Measurements from ENCODE around the gene MZB1.
"Not testable (repeated sequence)": the region's sequence is repeated elsewhere in the genome, so short reads cannot be mapped to it uniquely, and the experiment has no call there.

Gene MZB1

DNA sequence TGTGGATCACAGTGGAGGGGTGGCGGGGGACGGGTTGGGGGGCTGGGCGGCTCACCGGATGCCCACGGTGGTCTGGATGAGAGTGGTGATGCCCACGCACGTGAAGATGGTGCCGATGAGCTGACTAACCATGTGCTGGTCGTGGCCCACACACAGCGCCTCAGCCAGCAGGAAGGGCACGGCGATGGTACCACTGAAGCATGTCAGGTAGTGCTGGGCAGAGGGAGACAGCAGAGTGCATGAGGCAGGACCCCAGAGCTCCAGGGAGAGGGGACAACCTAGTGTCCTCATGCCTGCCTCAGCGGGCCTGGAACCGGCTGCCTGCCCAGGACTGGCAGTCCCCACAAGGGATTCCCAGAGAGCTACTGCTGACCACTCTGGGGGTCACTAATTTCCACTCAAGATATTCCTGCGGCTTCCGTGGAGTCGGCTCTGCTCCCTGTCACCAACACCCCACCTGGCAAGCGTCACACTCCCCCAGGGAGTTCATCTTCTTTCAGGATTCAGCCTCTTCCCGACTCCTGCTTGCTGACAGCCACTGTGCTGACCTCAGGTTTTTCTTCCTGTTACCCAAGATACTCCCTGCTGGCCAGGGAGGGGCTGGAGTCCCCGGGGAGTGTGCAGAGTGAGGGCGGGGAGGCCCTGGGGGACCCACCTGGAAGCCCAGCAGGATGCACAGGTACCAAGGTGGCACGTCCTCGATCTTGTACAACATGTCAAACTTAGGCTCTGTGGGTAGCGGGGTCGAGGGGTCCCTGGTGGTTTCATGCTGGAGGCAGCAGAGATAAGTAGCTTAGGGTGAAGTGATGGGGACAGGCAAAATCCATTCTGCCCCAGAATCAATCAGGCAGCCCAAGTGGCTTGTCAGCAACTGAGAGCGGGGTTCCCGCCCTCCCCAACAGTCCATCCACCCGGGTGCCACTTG is 7.6 kb downstream of the MZB1 start:
- H3K4me3 ChIP-seq (ENCODE audit: low read length): no peak overlapping the region
- no peak for DNase-seq (ENCODE audit: low read depth, low spot score)

DNA sequence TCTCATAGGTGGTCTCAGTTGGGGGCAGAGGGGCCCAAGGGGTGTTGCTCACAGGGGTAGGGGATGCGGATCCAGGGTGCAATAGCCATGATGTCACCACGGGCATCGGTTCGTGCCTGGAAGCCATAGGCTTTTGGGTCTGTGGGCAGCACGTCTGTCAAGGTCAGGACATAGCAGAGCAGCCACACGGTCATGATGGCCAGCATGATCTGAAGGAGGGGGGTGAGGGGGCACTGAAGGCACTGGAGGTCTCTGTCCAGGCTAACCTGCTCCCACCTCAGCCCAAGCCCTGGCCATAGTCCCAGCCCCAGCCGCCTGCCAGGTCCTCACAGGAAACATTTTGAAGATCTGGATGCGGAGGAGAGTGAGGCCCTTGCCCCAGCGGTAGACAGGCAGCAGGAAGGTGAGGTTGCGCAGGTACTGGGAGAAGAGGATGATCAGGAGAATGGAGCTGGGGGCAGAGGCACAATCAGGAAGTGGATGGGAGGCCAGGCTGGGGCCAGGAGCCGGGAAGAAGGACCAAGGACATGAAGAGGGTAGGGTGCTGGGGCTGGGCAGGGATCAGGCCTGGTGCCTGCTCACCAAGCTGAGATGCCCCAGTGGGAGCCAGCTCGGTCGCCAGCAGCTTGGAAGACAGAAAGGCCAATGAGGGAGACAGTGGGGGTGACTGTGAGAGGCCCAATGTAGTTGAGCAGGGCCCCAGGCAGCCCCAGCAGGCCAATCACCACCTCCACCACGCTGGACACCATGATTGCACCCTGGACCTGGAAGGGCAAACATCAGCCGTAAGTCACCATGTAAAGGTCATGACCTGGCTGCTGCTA is 9.9 kb downstream of the MZB1 start:
- no peak overlapping the region for H3K4me3 ChIP-seq (ENCODE audit: low read length)
- no peak for DNase-seq (ENCODE audit: low read depth, low spot score)

DNA sequence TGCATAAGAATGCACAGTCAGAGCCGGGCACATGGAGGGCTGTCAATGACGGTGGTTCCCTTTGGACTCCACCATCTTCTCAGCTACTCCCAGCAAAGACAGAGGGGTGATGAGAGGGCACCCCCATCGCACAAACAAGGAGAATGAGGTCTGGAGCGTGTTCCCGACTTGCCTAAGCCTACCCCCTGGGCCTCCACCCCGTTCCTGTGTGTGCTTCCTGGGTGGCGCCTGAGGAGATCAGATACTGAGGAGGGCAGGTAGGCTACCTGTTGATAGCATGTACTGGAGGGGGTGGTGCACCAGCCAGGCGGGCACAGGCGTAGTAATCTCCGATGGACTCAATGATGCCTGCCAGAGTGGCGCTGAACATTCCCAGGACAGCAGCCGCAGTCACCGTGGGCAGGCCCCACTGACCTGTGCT is 10.8 kb downstream of the MZB1 start:
- no peak overlapping the region for H3K4me3 ChIP-seq (ENCODE audit: low read length)
- DNase-seq (ENCODE audit: low read depth, low spot score): no peak

DNA sequence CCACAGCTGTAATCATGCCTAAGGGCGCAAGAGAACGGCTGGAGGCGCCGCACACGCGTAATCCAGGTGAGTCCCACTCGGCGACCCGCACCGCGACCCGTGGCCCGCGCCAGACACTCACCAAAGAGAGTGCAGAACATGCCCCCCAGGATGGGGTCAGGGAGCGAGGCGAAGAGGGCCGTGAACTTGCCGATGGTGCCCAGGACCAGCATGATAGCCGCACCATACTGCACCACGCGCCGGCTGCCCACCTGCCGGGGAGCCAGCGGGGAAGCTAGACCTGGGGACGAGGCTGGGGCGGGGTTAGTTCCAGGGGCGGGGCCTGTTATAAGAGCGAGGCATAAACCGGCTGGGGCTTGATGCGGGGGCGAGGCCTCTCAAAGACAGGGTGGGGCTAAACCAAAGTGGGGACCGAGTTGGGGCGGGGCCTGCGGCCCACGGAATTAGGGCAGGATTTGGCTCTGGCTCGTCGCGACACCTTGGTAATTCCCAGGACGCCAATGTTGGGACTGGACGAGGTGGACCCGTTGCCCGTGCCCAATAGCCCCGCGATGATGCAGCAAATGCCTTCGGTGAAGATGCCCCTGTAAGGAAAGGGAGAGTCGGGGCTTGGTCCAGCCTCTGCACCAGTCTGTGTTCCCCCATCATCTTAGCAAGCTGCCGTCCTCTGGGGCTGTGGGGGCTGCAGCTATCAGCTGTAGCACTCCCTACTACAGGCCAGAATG is 11.4 kb downstream of the MZB1 start:
- no peak for DNase-seq (ENCODE audit: low read depth, low spot score)
- no peak overlapping the region for H3K4me3 ChIP-seq (ENCODE audit: low read length)

DNA sequence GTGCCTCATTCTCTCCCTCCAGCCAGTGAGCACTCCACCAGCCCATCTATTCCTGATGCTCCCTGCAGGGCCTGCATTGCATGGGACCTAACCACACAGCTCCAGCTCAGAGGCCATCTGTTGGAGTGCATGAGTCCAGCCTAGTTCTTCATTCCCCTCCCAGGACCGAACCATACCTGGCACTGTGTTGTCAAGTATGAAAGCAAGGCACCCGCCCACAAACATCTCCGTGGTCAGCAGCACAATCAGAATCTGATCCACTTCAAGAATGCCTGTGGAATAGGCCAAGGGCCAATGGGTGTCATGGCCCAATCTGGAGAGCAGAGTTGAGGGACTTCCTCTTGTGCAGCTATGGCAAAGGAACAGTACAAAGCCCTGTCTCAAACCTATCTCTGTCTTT is 12.5 kb downstream of the MZB1 start:
- no peak overlapping the region for H3K4me3 ChIP-seq (ENCODE audit: low read length)
- DNase-seq (ENCODE audit: low read depth, low spot score): no peak

DNA sequence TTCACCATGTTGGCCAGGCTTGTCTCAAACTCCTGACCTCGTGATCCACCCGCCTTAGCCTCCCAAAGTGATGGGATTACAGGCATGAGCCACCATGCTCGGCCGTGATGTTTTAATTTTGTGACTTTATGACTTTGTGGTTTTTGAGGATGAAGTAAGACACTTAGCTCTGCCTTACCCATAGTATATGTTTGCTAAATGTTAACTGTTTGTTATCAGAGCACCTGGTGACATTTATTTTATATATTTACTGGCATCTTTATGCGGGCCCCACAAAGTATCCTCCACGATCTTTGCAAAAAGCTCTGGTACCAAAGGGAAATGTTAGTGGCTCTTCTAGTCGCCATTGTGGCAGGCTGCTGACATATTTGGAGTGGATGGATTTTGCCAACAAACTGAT is 13.3 kb downstream of the MZB1 start:
- DNase-seq (ENCODE audit: low read depth, low spot score): no peak
- H3K4me3 ChIP-seq (ENCODE audit: low read length): no peak overlapping the region

DNA sequence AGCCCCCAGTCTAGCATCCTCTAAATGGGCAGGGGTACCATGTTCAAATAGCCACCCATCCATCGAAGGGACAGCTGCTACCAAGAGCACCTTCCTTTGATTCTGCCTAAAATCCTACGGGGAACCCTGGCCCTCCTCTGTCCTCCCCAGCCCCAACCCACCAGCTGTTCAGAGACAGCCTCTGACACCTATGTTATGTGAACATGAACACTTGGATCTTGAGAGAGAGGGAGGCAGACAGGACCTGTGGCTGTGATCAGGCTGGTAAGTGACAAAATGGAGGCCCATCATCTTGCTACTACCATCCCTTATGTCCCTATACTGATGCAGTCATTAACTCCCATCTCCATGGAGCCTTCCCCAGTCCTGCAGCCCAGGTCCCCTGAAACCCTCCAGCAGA is 14.8 kb downstream of the MZB1 start:
- no peak for DNase-seq (ENCODE audit: low read depth, low spot score)
- no peak overlapping the region for H3K4me3 ChIP-seq (ENCODE audit: low read length)

DNA sequence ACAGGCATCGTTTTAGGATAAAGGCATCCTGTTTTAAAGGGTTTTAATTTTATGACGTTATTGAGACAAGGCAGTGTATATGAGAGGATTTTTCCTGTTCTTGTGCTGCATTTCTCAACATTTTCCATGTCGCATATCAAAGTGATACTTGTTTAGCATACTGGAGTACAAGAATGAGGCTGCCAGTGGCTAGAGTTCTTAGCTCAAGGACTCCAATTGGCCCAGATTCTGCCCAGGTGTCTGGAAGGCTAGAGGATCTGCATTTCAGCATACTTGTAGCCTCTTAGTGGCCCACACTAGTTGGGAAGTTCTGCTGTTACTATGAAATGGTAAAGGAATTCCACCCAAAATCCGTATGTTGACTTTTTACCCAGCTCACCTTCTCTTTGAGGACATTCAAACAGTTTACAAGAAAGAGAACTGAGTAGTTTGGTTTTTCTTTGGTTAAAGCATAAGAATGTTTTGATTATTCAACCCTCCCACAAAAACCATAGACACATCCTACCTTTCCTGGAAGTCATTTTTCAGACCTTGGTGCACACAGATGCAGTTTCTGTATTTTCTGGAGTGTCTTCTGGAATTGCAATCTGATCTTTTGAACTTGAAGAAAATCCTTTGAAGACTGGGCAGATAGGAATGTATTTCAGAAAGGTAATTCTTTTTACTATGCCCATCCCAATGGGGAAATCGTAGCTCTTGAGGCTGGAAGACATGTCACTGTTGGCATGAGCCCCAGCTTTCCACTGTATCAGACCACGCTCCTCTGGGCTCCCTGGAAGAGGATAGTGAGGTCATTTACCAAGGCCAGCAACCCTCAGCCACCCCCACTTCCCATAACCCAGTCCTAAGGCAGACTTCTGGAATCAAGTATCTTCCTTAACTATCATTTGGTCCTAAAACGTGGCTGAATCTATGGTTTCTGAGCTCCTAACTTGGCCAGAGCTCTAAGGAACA is 18.0 kb downstream of the MZB1 start:
- no peak overlapping the region for H3K4me3 ChIP-seq (ENCODE audit: low read length)
- no peak for DNase-seq (ENCODE audit: low read depth, low spot score)

DNA sequence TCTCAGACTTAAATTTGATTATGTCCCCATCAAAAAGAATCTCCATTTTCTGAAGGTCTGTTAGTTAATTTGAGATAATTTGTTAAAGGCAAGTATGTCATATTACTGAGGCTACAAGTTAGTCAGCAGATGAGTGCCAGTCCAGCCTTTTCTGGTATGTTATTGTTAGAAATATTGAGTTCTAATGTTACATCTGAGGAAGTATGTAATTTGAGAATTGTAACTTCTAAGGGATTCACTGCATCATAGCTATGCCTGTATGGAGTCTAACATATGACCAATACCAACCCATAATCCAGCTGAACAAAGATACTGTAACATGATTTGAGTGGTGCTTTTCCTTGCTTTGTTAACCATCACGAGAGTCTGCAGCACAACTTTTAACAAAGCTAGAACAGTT is 20.5 kb downstream of the MZB1 start:
- no peak overlapping the region for H3K4me3 ChIP-seq (ENCODE audit: low read length)
- DNase-seq (ENCODE audit: low read depth, low spot score): no peak

DNA sequence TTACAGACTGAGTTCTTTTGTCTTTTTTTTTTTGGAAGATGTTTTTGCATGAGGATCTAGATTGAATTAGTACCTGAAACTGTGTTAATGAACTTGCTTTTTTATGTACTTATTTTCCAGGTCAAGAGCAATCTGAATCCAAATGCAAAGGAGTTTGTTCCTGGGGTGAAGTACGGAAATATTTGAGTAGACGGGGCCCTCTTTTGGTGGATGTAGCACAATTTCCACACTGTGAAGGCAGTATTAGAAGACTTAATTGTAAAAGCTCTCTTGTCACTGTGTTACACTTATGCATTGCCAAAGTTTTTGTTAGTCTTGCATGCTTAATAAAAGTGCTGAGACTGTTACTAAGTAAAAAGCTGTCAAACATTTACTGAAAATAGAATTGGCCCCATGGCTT is 21.1 kb downstream of the MZB1 start:
- DNase-seq (ENCODE audit: low read depth, low spot score): no peak
- H3K4me3 ChIP-seq (ENCODE audit: low read length): no peak overlapping the region

DNA sequence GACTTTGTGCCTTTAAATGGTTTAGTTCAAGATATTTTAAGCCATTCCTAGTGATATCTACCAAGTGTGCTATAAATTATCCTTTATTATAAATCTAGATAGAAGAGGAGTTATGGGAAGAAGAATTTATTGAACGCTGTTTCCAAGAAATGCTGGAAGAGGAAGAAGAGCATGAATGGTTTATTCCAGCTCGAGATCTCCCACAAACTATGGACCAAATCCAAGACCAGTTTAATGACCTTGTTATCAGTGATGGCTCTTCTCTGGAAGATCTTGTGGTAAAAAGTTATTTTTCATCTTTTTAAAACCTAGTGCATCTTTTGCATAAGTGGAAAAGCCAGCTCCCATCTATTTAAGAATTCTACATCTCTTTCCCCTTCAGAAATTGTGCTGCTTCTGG is 25.2 kb downstream of the MZB1 start:
- H3K4me3 ChIP-seq (ENCODE audit: low read length): no peak overlapping the region
- DNase-seq (ENCODE audit: low read depth, low spot score): no peak

DNA sequence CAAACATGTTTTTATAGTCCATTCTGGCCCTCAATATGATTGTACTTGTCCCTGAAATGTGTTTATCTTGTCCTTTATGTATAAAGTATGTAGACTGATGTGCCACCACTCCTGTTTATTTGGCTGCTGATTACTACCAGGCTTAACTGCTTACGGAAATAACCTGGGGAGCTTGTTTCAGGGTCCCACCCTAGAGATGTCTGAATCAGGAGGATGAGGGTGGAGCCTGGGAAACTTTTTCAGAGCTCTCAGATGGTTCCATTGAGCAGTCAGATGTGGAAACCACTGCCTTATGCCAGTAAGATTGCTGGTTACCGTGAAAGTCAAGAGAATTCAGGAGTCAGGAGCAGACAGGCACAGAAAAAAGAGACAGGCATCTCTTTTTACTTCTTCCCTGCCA is 25.8 kb downstream of the MZB1 start:
- DNase-seq (ENCODE audit: low read depth, low spot score): no peak
- H3K4me3 ChIP-seq (ENCODE audit: low read length): no peak overlapping the region

DNA sequence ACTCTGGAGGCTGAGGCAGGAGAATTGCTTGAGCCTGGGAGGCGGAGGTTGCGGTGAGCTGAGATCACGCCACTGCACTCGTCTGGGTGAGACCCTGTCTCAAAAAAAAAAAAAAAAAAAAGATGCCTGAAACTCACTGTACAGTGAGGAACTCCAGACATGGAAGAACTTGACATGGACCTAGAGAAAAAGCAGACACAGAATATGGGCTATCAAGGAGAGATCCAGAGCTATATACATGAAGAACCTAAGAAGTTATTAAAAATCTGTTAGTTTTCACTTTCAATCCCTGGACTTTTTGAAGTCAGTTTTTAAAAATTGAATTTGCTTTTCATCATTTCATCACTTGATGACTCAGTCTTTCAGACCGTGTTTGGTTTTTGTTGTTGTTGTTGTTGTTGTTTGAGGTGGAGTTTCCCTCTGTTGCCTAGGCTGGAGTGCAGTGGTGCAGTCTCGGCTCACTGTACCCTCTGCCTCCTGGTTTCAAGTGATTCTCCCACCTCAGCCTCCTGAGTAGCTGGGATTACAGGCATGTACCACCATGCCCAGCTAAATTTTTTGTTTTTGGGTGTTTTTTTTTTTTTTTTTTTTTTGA is 27.8 kb downstream of the MZB1 start:
- no peak overlapping the region for H3K4me3 ChIP-seq (ENCODE audit: low read length)
- DNase-seq (ENCODE audit: low read depth, low spot score): no peak

DNA sequence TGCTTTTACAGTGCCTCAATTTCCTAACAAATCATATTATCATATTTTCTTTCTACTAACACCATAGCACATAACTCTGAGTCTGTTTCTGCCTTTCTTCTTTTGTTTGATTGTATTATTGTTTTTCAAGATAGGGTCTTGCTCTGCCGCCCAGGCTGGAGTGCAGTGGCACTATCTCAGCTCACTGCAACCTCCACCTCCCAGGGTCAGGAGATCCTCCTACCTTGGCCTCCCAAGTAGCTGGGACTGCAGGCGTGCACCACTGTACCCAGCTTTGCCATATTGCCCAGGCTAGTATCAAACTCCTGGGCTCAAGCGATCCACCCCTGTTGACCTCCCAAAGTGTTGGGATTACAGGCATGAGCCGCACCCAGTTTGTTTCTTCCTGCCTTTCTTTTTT is 29.3 kb downstream of the MZB1 start:
- H3K4me3 ChIP-seq (ENCODE audit: low read length): no peak overlapping the region
- DNase-seq (ENCODE audit: low read depth, low spot score): no peak

DNA sequence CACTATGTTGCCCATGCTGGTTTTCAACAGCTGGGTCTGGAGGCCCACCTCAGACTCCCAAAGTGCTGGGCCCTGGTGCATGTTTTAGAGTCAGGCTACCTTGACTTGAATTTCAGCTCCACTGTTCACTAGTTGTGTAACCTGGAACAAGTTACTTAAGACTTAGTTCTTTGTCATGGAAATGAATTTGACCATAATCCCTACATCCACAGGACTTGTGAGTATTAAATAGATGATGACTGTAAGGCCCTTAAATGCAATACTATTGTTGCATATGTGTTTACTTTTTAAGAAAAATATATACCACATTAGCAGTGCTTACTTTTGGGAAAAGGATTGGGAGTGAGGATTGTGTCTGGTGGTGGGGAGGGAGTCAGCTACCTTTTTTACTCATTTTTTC is 31.6 kb downstream of the MZB1 start:
- no peak overlapping the region for H3K4me3 ChIP-seq (ENCODE audit: low read length)
- no peak for DNase-seq (ENCODE audit: low read depth, low spot score)

DNA sequence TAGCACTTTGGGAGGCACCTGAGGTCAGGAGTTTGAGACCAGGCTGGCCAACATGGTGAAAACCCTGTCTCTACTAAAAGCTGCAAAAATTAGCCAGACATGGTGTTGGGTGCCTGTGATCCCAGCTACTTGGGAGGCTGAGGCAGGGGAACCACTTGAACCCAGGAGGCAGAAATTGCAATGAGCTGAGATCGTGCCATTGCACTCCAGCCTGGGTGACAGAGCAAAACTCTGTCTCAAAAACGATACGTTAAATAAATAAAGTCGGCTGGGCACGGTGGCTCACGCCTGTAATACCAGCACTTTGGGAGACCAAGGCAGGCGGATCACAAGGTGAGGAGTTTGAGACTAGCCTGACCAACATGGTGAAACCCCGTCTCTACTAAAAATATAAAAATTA is 33.8 kb downstream of the MZB1 start:
- not testable (repeated sequence) for H3K4me3 ChIP-seq (ENCODE audit: low read length); DNase-seq (ENCODE audit: low read depth, low spot score)

DNA sequence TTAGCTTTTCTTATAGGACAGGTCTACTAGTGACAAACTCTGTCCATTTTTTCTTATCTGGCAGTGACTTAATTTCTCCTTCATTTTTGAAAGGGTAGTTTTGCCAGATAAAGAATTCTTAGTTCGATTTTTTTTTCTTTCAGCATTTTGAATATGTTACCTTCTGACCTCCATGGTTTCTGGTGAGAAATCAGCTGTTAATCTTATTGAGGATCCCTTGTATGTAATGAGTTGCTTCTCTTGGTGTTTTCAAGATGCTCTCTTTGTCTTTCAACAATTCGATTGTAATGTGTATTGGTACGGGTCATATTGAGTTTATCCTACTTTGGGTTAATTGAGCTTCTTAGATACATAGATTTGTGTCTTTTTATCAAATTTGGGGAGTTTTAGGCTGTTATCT is 35.5 kb downstream of the MZB1 start:
- no peak for DNase-seq (ENCODE audit: low read depth, low spot score)
- no peak overlapping the region for H3K4me3 ChIP-seq (ENCODE audit: low read length)

DNA sequence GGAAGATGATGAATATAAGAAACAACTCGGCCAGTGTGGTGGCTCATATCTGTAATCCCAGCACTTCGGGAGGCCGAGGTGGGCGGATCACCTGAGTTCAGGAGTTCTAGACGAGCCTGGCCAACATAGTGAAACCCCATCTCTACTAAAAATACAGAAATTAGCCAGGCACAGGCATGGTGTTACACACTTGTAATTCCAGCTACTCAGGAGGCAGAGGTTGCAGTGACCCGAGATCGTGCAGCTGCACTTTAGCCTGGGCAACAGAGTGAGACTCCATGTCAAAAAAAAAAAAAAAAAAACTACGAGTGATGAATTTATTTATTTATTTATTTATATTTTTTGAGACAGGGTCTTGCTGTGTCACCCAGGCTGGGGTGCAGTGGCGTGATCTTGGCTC is 41.9 kb downstream of the MZB1 start:
- not testable (repeated sequence) for DNase-seq (ENCODE audit: low read depth, low spot score); H3K4me3 ChIP-seq (ENCODE audit: low read length)

All from Jurkat, Clone E6-1 (cell line).